WTC11 (cell line): ENCODE measurements around the gene OAS1. TPM values are rescaled to one million over a fixed set of nuclear protein-coding genes. Genes with fewer than 3 reads are reported as not detected.

Experiments
- ATAC-seq: fragments of 200-7000 bp; cut with Tn5 transposase; 2 replicates; pipeline ENCODE4 v1.10.0; 2021; ENCODE audit warnings: mild to moderate bottlenecking, moderate library complexity
- CTCF ChIA-PET: fragments of 300-600 bp; sonication (Branson Sonifier 250); formaldehyde crosslinking; loops from one replicate; lab custom pipeline; 2021; ENCODE audit warnings: antibody characterized with exemption; lab: Charles Lee
- POLR2A ChIA-PET: fragments of 350-600 bp; sonication (Branson Sonifier 250); formaldehyde crosslinking; loops from one replicate; lab custom pipeline; 2021; ENCODE audit warnings: antibody characterized with exemption; lab: Charles Lee
- DNase-seq: peaks from one replicate; pipeline ENCODE4 v3.0.0; 2021; ENCODE audit warnings: low spot score
- H3K27ac Mint-ChIP-seq: 2 replicates; pipeline ENCODE4 v1.8.0; 2021; ENCODE audit warnings: mixed read lengths
- H3K27me3 Mint-ChIP-seq: 2 replicates; pipeline ENCODE4 v1.8.0; 2021; ENCODE audit warnings: low read depth, mild to moderate bottlenecking, moderate library complexity, mixed read lengths
- H3K36me3 Mint-ChIP-seq: 2 replicates; pipeline ENCODE4 v1.8.0; 2021; ENCODE audit warnings: mixed read lengths
- H3K4me1 Mint-ChIP-seq: 2 replicates; pipeline ENCODE4 v1.8.0; 2022; ENCODE audit warnings: mixed read lengths
- H3K4me3 Mint-ChIP-seq: 2 replicates; pipeline ENCODE4 v1.8.0; 2021; ENCODE audit warnings: mild to moderate bottlenecking, moderate library complexity, mixed read lengths
- H3K9me3 Mint-ChIP-seq: 2 replicates; pipeline ENCODE4 v1.8.0; 2021; ENCODE audit warnings: mixed read lengths
- ATF3 ChIP-seq: sonication (generic); formaldehyde crosslinking; conservative IDR thresholded peaks from 2 replicates; pipeline ENCODE4 v1.8.1; 2022; ENCODE audit warnings: mild to moderate bottlenecking, missing genetic modification reagents
- CREB1 ChIP-seq: sonication (generic); formaldehyde crosslinking; IDR thresholded peaks from 2 replicates; pipeline ENCODE4 v1.8.0; 2023; ENCODE audit warnings: mild to moderate bottlenecking, missing genetic modification reagents
- CREM ChIP-seq: sonication (generic); formaldehyde crosslinking; IDR thresholded peaks from 2 replicates; pipeline ENCODE4 v1.8.1; 2022; ENCODE audit warnings: mild to moderate bottlenecking, missing genetic modification reagents, moderate library complexity
- CTCF ChIP-seq: fragments of 200-600 bp; IDR thresholded peaks from 2 replicates; pipeline ENCODE4 v1.8.0; 2022; ENCODE audit warnings: antibody characterized with exemption
- E2F1 ChIP-seq: sonication (generic); formaldehyde crosslinking; IDR thresholded peaks from 2 replicates; pipeline ENCODE4 v1.8.0; 2022; ENCODE audit warnings: mild to moderate bottlenecking, missing genetic modification reagents
- E2F4 ChIP-seq: sonication (generic); formaldehyde crosslinking; IDR thresholded peaks from 2 replicates; pipeline ENCODE4 v1.8.1; 2022; ENCODE audit warnings: low read depth, mild to moderate bottlenecking, moderate library complexity, missing genetic modification reagents, borderline replicate concordance
- ELF4 ChIP-seq: sonication (generic); formaldehyde crosslinking; IDR thresholded peaks from 2 replicates; pipeline ENCODE4 v1.8.1; 2022; ENCODE audit warnings: low read depth, mild to moderate bottlenecking, moderate library complexity, missing genetic modification reagents
- GRHL2 ChIP-seq: fragments of 250-450 bp; sonication (Bioruptor Pico); IDR thresholded peaks from 2 replicates; pipeline ENCODE4 v1.8.0; 2022; ENCODE audit warnings: mild to moderate bottlenecking, moderate library complexity; ENCODE audit not compliant: insufficient replicate concordance, severe bottlenecking
- NFATC4 ChIP-seq: fragments of 250-450 bp; sonication (Bioruptor Pico); IDR thresholded peaks from 2 replicates; pipeline ENCODE4 v1.9.0; 2021; ENCODE audit warnings: mild to moderate bottlenecking
- NR1H2 ChIP-seq: sonication (generic); formaldehyde crosslinking; IDR thresholded peaks from 2 replicates; pipeline ENCODE4 v1.9.0; 2021; ENCODE audit warnings: mild to moderate bottlenecking, moderate library complexity, missing genetic modification reagents
- NR2C2 ChIP-seq: sonication (generic); formaldehyde crosslinking; IDR thresholded peaks from 2 replicates; pipeline ENCODE4 v1.8.0; 2022; ENCODE audit warnings: mild to moderate bottlenecking, missing genetic modification reagents
- RELA ChIP-seq: sonication (generic); formaldehyde crosslinking; IDR thresholded peaks from 2 replicates; pipeline ENCODE4 v1.8.1; 2022; ENCODE audit warnings: missing genetic modification reagents, mild to moderate bottlenecking, borderline replicate concordance
- SMAD3 ChIP-seq: sonication (generic); formaldehyde crosslinking; IDR thresholded peaks from 2 replicates; pipeline ENCODE4 v1.8.0; 2022; ENCODE audit warnings: missing genetic modification reagents, mild to moderate bottlenecking, borderline replicate concordance
- SP1 ChIP-seq: sonication (generic); formaldehyde crosslinking; conservative IDR thresholded peaks from 2 replicates; pipeline ENCODE4 v1.8.1; 2022; ENCODE audit warnings: missing genetic modification reagents
- TEAD1 ChIP-seq: sonication (generic); formaldehyde crosslinking; IDR thresholded peaks from 2 replicates; pipeline ENCODE4 v1.8.0; 2022; ENCODE audit warnings: mild to moderate bottlenecking, missing genetic modification reagents
- TEAD4 ChIP-seq: sonication (generic); formaldehyde crosslinking; IDR thresholded peaks from 2 replicates; pipeline ENCODE4 v1.8.0; 2022; ENCODE audit warnings: mild to moderate bottlenecking, missing genetic modification reagents
- ZNF281 ChIP-seq: sonication (generic); formaldehyde crosslinking; IDR thresholded peaks from 2 replicates; pipeline ENCODE4 v1.8.0; 2023; ENCODE audit warnings: mild to moderate bottlenecking, missing genetic modification reagents
- ZSCAN18 ChIP-seq: fragments of 250-450 bp; sonication (Bioruptor Pico); IDR thresholded peaks from 2 replicates; pipeline ENCODE4 v2.1.2; 2022; ENCODE audit warnings: mild to moderate bottlenecking, moderate library complexity
- total RNA-seq: library from RNA; stranded (reverse); gene quantifications from 3 replicates; pipeline ENCODE4 v1.2.3, GENCODE V29; 2021

OAS1 gene
- total RNA-seq, 1 experiment from 2014 or later, result 0.24 TPM

- TF ChIP-seq CTCF, result no peak
Measured at GRCh38 chr12:112965643-112966042, 58.9 kb downstream of the OAS1 start (continued).

- Mint-ChIP-seq H3K4me1 (no peaks in the 10 kb centered on the region), H3K27ac (no peak overlapping the region), H3K36me3 (no peaks in the 10 kb centered on the region), H3K4me3 (no peak overlapping the region), H3K27me3 (no peaks in the 10 kb centered on the region; the same call in 1 of the 2 replicates), H3K9me3 (peaks cover 3% of the 10 kb centered on the region; the same call in 1 of the 2 replicates)
- CTCF ChIA-PET, result no interaction called here
- DNase-seq (no peak), ATAC-seq (no peak)
- TF ChIP-seq GRHL2 (CRISPR knock-in tag) (no peak), SMAD3 (CRISPR knock-in tag) (no peak), ZSCAN18 (CRISPR knock-in tag) (no peak), ELF4 (CRISPR knock-in tag) (no peak), CREB1 (CRISPR knock-in tag) (no peak), NR1H2 (no peak), SP1 (CRISPR knock-in tag) (no peak), ATF3 (CRISPR knock-in tag) (no peak), E2F4 (no peak), TEAD4 (CRISPR knock-in tag) (no peak), E2F1 (CRISPR knock-in tag) (no peak), CREM (CRISPR knock-in tag) (no peak), CTCF (no peak)
- POLR2A ChIA-PET, result no interaction called here
Measured at GRCh38 chr12:112967306-112967705, 60.5 kb downstream of the OAS1 start.

- Mint-ChIP-seq H3K27ac (no peak overlapping the region), H3K9me3 (no peaks in the 10 kb centered on the region), H3K36me3 (no peaks in the 10 kb centered on the region), H3K4me3 (no peak overlapping the region), H3K27me3 (no peaks in the 10 kb centered on the region; the same call in 1 of the 2 replicates), H3K4me1 (no peaks in the 10 kb centered on the region)
- CTCF ChIA-PET, result no interaction called here
- POLR2A ChIA-PET, result no interaction called here
- ATAC-seq (no peak), DNase-seq (no peak)
- TF ChIP-seq NR1H2 (no peak), TEAD1 (CRISPR knock-in tag) (no peak), RELA (no peak), GRHL2 (CRISPR knock-in tag) (no peak), NR2C2 (no peak), NFATC4 (CRISPR knock-in tag) (no peak), SP1 (CRISPR knock-in tag) (no peak), ZNF281 (CRISPR knock-in tag) (no peak)
Measured at GRCh38 chr12:112967858-112968257, 61.1 kb downstream of the OAS1 start.
